ENCODE results near the gene FAM53B. TPM values are rescaled to one million over a fixed set of nuclear protein-coding genes. Genes with fewer than 3 reads are reported as not detected.

The FAM53B gene
- total and polyA plus RNA-seq, 8 donors, result 12.8 to 34.6 (median 23.0) TPM

DNA sequence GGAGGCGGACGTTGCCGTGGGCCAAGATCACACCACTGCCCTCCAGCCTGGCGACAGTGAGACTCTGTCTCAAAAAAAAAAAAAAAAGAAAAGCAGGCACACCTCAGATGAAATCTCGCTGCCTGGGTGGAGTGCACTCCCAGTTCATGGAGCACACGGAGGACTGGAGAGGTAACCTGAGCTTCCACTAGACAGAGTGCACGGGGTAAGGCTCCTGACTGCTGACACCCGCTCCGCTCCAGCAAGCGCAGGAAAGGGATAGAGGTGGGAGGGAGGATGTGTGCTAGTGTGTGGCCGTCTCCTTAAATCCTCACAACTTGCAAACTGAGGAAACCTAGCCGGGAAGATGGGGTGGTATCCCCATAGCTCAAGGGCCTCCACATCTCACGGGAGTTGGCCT is 50.8 kb downstream of the FAM53B start:
- Histone ChIP-seq H3K27me3 (no peaks in the 10 kb centered on the region), H3K27ac (peak overlapping the region in 1 of 2 donors; percentile 37), H3K4me1 (peaks cover 0 to 36% of the 10 kb centered on the region in 2 donors), H3K9me3 (no peaks in the 10 kb centered on the region), H3K4me3 (no peak overlapping the region), H3K36me3 (peaks cover 0 to 46% of the 10 kb centered on the region in 2 donors)
- ATAC-seq (no peak), DNase-seq (no peak)
- intact Hi-C loops (cut with DNase I), result no loop called here
- TF ChIP-seq, protein P1, sequence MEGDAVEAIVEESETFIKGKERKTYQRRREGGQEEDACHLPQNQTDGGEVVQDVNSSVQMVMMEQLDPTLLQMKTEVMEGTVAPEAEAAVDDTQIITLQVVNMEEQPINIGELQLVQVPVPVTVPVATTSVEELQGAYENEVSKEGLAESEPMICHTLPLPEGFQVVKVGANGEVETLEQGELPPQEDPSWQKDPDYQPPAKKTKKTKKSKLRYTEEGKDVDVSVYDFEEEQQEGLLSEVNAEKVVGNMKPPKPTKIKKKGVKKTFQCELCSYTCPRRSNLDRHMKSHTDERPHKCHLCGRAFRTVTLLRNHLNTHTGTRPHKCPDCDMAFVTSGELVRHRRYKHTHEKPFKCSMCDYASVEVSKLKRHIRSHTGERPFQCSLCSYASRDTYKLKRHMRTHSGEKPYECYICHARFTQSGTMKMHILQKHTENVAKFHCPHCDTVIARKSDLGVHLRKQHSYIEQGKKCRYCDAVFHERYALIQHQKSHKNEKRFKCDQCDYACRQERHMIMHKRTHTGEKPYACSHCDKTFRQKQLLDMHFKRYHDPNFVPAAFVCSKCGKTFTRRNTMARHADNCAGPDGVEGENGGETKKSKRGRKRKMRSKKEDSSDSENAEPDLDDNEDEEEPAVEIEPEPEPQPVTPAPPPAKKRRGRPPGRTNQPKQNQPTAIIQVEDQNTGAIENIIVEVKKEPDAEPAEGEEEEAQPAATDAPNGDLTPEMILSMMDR (IDR thresholded peaks at IDR 0.05), result no peak

DNA sequence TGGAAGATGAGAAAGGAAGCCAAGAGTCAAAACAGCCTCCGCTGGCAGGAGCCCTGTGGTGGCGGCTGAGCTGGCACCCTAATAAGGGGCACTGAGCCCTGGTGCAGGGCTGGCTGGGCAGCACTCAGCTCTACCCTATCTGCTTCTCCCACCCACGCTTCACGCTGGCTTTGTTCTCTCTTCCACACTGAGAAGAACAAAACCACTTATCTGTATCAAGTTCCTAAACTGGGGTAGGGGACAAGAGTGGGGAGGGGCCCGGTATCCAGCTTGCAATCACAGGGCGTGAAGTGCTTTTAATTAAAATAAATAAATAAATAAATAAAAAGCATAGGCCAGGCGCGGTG is 52.1 kb downstream of the FAM53B start:
- Histone ChIP-seq H3K4me1 (peaks cover 0 to 39% of the 10 kb centered on the region in 2 donors), H3K9me3 (no peaks in the 10 kb centered on the region), H3K4me3 (no peak overlapping the region), H3K36me3 (peaks cover 0 to 46% of the 10 kb centered on the region in 2 donors), H3K27ac (no peak overlapping the region), H3K27me3 (no peaks in the 10 kb centered on the region)
- ATAC-seq, result no peak
- intact Hi-C loops (cut with DNase I), result no loop called here
- no peak for DNase-seq
- TF ChIP-seq, protein P1 (IDR thresholded peaks at IDR 0.05), result no peak

DNA sequence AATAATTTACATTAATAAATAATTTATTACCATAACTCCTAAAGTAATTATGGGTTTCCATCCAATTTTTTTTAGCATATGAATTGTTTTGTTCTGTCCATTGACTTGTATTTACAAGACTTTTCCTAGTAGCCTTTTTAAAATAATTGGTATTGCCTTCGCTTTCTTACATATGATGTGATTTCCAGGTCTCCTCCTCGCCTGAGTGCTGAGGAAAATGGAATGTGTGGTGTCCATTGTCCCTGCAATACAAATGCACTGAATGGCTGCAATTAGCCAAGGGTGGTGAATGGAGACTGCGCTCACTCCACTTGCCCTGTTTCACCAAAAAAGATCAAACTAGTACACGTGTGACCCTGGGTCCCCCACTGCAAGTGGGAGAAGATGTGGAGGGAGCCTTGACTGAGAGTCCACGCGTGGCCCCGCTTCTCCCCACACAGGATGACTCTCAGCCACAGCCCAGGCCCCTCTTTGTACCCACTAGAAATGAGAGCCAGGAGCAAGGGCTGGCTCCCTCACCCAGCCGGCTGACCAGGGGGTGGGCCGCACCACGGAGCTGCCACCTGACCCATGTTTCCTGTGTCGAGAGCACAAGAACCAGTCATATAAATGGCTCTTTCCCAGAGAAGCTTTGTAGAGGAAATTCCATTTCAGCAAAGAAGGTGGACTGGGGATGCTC is 52.6 kb downstream of the FAM53B start:
- no peak for ATAC-seq
- Histone ChIP-seq H3K9me3 (no peaks in the 10 kb centered on the region), H3K36me3 (peaks cover 0 to 43% of the 10 kb centered on the region in 2 donors), H3K4me3 (no peak overlapping the region), H3K27me3 (no peaks in the 10 kb centered on the region), H3K27ac (no peak overlapping the region), H3K4me1 (peaks cover 0 to 40% of the 10 kb centered on the region in 2 donors)
- TF ChIP-seq, protein P1 (IDR thresholded peaks at IDR 0.05), result no peak
- no peak for DNase-seq
- intact Hi-C loops (cut with DNase I), result no loop called here

DNA sequence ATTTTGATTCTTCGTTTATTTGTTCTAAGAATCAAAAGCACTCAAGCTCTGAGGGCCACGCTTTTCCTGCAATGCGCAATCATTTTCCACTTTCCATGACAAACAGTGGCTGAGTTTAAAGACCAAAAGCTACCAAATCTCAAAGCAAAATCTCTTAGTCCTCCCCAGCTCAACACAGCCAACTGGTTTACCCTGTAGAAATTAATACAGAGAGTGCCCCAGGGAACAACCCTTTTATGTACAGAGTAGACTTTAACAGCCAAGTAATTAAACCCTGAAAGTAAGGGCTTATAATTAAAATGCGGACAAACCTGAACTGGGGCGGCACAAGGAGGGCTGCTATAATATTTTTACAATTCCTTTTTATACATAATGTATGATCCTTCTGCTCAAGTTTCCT is 53.2 kb downstream of the FAM53B start:
- TF ChIP-seq, protein P1 (IDR thresholded peaks at IDR 0.05), result no peak
- peaks cover 3 to 40% of the 10 kb centered on the region in 2 donors for H3K4me1 ChIP-seq
- no peak overlapping the region for H3K27ac ChIP-seq
- intact Hi-C loops (cut with DNase I), result no loop called here
- ATAC-seq (no peak), DNase-seq (no peak)
- H3K4me3 ChIP-seq, result no peak overlapping the region
- H3K36me3 ChIP-seq, result peaks cover 0 to 43% of the 10 kb centered on the region in 2 donors
- H3K27me3 ChIP-seq, result no peaks in the 10 kb centered on the region
- H3K9me3 ChIP-seq, result no peaks in the 10 kb centered on the region

DNA sequence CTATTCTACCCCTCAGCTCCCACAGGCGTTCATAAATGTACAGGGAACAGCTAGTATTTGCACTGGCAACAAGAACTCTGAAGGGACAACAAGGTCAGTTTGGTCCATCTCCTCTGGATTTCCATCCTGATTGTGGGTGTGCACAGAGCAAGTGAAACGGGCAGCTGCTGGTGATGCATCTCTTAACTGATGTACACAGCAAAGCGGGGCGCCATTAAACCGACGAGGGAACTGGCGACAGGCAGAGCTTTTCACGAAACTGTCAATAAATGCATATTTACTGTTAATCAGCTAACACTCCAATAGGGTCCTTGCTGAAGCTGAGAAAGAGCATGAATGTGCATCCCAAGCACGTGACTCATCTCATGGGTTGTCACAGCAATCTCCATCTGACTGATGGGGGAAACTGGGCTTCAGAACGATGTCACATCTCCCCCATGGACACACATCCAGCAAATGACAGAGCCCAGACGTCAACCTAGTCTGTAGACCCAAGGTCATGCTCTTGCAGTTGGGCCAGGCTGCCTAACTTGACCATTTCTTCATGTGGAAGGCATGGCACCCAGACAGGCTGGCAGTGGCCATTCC is 54.2 kb downstream of the FAM53B start:
- Histone ChIP-seq H3K4me1 (peaks cover 8 to 47% of the 10 kb centered on the region in 2 donors), H3K36me3 (peaks cover 0 to 35% of the 10 kb centered on the region in 2 donors), H3K9me3 (no peaks in the 10 kb centered on the region), H3K27ac (peak overlapping the region in 1 of 2 donors; percentile 21), H3K27me3 (no peaks in the 10 kb centered on the region), H3K4me3 (no peak overlapping the region)
- no peak for ATAC-seq
- intact Hi-C loops (cut with DNase I), result no loop called here
- TF ChIP-seq, protein P1 (IDR thresholded peaks at IDR 0.05), result no peak
- DNase-seq, result no peak
